B cell (primary cell): ENCODE data around the gene HP1BP3. TPM values are rescaled to one million over a fixed set of nuclear protein-coding genes. Genes with fewer than 3 reads are reported as not detected.

ENCODE experiments used
- ATAC-seq: fragments of 200-7000 bp; cut with Tn5 transposase; one replicate; pipeline ENCODE4 v1.10.0; 2021; ENCODE audit warnings: low read depth, mild to moderate bottlenecking, moderate number of reproducible peaks, moderate library complexity
- CTCF ChIA-PET: fragments of 350-600 bp; sonication (Branson Sonifier 250); formaldehyde crosslinking; loops from one replicate; lab custom pipeline; 2021; ENCODE audit warnings: antibody characterized with exemption, inconsistent platforms; lab: Charles Lee
- POLR2A ChIA-PET: fragments of 350-600 bp; sonication (Branson Sonifier 250); formaldehyde crosslinking; loops from one replicate; lab custom pipeline; 2021; ENCODE audit warnings: antibody characterized with exemption; lab: Charles Lee
- DNase-seq: peaks from one replicate; pipeline ENCODE4 v3.0.0; 2013
- H2AFZ ChIP-seq: 2 replicates; pipeline ENCODE4 v1.6.1; 2012; ENCODE audit warnings: mild to moderate bottlenecking, low read depth, low read length; ENCODE audit not compliant: insufficient read depth, poor library complexity, severe bottlenecking
- H3K27ac ChIP-seq, 2 donors: 1 replicate in 1 of 2; 2 replicates in 1 of 2; pipeline ENCODE4 v1.5.1; 2012 to 2013; ENCODE audit warnings: low read length in 2 of 2, mild to moderate bottlenecking in 2 of 2, moderate library complexity in 1 of 2
- H3K27me3 ChIP-seq, 4 experiments: fragments of 200-600 bp in 1 of 4; sonication (generic) in 1 of 4; replicated peaks in 1 of 4; 1 replicate in 2 of 4; 2 replicates in 2 of 4; pipeline versions ENCODE4 v1.6.1 to v1.7.0; 2013 to 2016; ENCODE audit warnings: low read length in 3 of 4, mild to moderate bottlenecking in 2 of 4, mixed read lengths in 1 of 4, moderate library complexity in 1 of 4; ENCODE audit not compliant: insufficient read depth in 4 of 4, control insufficient read depth in 3 of 4; ENCODE audit errors: control extremely low read depth in 1 of 4
- H3K36me3 ChIP-seq, 2 experiments: replicated peaks in 1 of 2; 1 replicate in 1 of 2; 2 replicates in 1 of 2; pipeline versions ENCODE4 v1.6.1 to v1.7.1; 2013; ENCODE audit warnings: low read length in 1 of 2; ENCODE audit not compliant: insufficient read depth in 2 of 2, control insufficient read depth in 1 of 2; ENCODE audit errors: control extremely low read depth in 1 of 2, extremely low read depth in 1 of 2
- H3K4me1 ChIP-seq, 2 donors: fragments of 200-600 bp in 1 of 2; sonication (generic) in 1 of 2; 1 replicate in 1 of 2; 2 replicates in 1 of 2; pipeline versions ENCODE4 v1.5.1 to v1.6.1; 2013 to 2017; ENCODE audit warnings: low read length in 2 of 2; ENCODE audit not compliant: control insufficient read depth in 2 of 2, insufficient read depth in 2 of 2
- H3K4me2 ChIP-seq: replicated peaks from 2 replicates; pipeline ENCODE3; 2012; ENCODE audit warnings: mild to moderate bottlenecking, low read depth, low read length; ENCODE audit not compliant: poor library complexity, severe bottlenecking
- H3K4me3 ChIP-seq, 5 experiments: fragments of 200-600 bp in 1 of 5; sonication (generic) in 1 of 5; 1 replicate in 3 of 5; 2 replicates in 2 of 5; pipeline versions ENCODE4 v1.5.1 to v1.7.0; 2011 to 2016; ENCODE audit warnings: low read length in 4 of 5, mild to moderate bottlenecking in 4 of 5, low read depth in 2 of 5, control low read depth in 1 of 5, moderate library complexity in 1 of 5; ENCODE audit not compliant: insufficient read depth in 1 of 5; ENCODE audit errors: control extremely low read depth in 1 of 5, extremely low read depth in 1 of 5
- H3K79me2 ChIP-seq: fragments of 200-600 bp; sonication (generic); one replicate; pipeline ENCODE4 v1.6.0; 2016; ENCODE audit warnings: low read length; ENCODE audit not compliant: control insufficient read depth, insufficient read depth
- H3K9ac ChIP-seq: fragments of 200-600 bp; sonication (generic); 2 replicates; pipeline ENCODE4 v1.6.1; 2017; ENCODE audit warnings: mild to moderate bottlenecking, low read length, moderate library complexity
- H3K9me3 ChIP-seq, 3 donors: one replicate each; pipeline versions ENCODE4 v1.6.1 to v1.7.1; 2013; ENCODE audit warnings: low read length in 2 of 3; ENCODE audit not compliant: control insufficient read depth in 2 of 3, insufficient read depth in 1 of 3; ENCODE audit errors: control extremely low read depth in 1 of 3
- H4K20me1 ChIP-seq: 2 replicates; pipeline ENCODE4 v1.6.0; 2012; ENCODE audit warnings: mild to moderate bottlenecking, low read length; ENCODE audit not compliant: insufficient read depth, control insufficient read depth, poor library complexity, severe bottlenecking
- H3K27ac Mint-ChIP-seq: one replicate; pipeline ENCODE4 v1.8.0; 2021; ENCODE audit warnings: mixed read lengths
- H3K27me3 Mint-ChIP-seq: one replicate; pipeline ENCODE4 v1.8.0; 2021; ENCODE audit warnings: mixed read lengths
- H3K4me1 Mint-ChIP-seq: one replicate; pipeline ENCODE4 v1.8.0; 2021; ENCODE audit warnings: mixed read lengths
- H3K4me3 Mint-ChIP-seq: one replicate; pipeline ENCODE4 v1.8.0; 2021; ENCODE audit warnings: mixed read lengths
- H3K9me3 Mint-ChIP-seq: one replicate; pipeline ENCODE4 v1.8.0; 2022; ENCODE audit warnings: mixed read lengths; ENCODE audit not compliant: insufficient read depth
- CTCF ChIP-seq: fragments of 200-600 bp; IDR thresholded peaks from one replicate; pipeline ENCODE4 v1.8.0; 2022; ENCODE audit warnings: antibody characterized with exemption, mild to moderate bottlenecking
- EZH2 ChIP-seq: IDR thresholded peaks from 2 replicates; pipeline ENCODE4 v1.6.1; 2012; ENCODE audit warnings: borderline replicate concordance, low read depth, mild to moderate bottlenecking, moderate library complexity, low read length; ENCODE audit not compliant: insufficient read depth, poor library complexity, severe bottlenecking
- WGBS: methylation state at CpG from one replicate; pipeline ENCODE4 v1.1.5; 2013; ENCODE audit warnings: missing lambda C conversion rate; ENCODE audit not compliant: insufficient coverage; 5-methylcytosine and 5-hydroxymethylcytosine counted together
- intact Hi-C: fragments of 100-400 bp; cut with micrococcal nuclease; formaldehyde crosslinking; loops from one replicate; pipeline ENCODE4 v1.10.0; 2022
- polyA plus RNA-seq: library from polyadenylated mRNA; depleted of rRNA; stranded (reverse); fragments of >200 nt; gene quantifications from 2 replicates; pipeline ENCODE4 v1.2.3, GENCODE V29; 2012
- total RNA-seq, 2 donors: library from RNA; stranded (reverse); fragments of 120-200 nt in 1 of 2; gene quantifications; 1 replicate in 1 of 2; 2 replicates in 1 of 2; pipeline versions ENCODE4 v1.2.3 to v1.2.4, GENCODE V29; 2013 to 2022

The HP1BP3 gene
- total and polyA plus RNA-seq, 2 donors (not counting 1 experiment from before 2014, with no cell fraction given), result 147 to 303 TPM

- no peak overlapping the region for H3K4me3 ChIP-seq
- H3K4me1 Mint-ChIP-seq, result no peaks in the 10 kb centered on the region
- no peak overlapping the region for H3K9ac ChIP-seq
- no peaks in the 10 kb centered on the region for H3K27me3 ChIP-seq
- H3K27me3 Mint-ChIP-seq, result no peaks in the 10 kb centered on the region
- no peak overlapping the region for H3K27ac ChIP-seq
- H3K79me2 ChIP-seq, result no peaks in the 10 kb centered on the region
- no peaks in the 10 kb centered on the region for H4K20me1 ChIP-seq
- H3K4me2 ChIP-seq, result no peak overlapping the region
- no peaks in the 10 kb centered on the region for H3K4me1 ChIP-seq
- H3K27ac Mint-ChIP-seq, result no peak overlapping the region
- TF ChIP-seq CTCF, result no peak
- TF ChIP-seq EZH2, result no peak
- no peak overlapping the region for H3K4me3 Mint-ChIP-seq
- no peak for ATAC-seq
- no peak overlapping the region for H2AFZ ChIP-seq
- peaks cover 15 to 90% of the 10 kb centered on the region in 2 experiments for H3K36me3 ChIP-seq
- ChIA-PET POLR2A (no interaction called here), CTCF (interaction anchor here (1.1 kb wide), 1 partner anchor 19 kb away, joined by 3 read pairs; the partner anchor contains the start of gene HP1BP3)
- intact Hi-C loops, result no loop called here
- no peaks in the 10 kb centered on the region for H3K9me3 ChIP-seq
- DNase-seq, result no peak
- no peaks in the 10 kb centered on the region for H3K9me3 Mint-ChIP-seq
These were observed 19.8 kb downstream of the HP1BP3 start for GRCh38 chr1:20767271-20767670.

DNA sequence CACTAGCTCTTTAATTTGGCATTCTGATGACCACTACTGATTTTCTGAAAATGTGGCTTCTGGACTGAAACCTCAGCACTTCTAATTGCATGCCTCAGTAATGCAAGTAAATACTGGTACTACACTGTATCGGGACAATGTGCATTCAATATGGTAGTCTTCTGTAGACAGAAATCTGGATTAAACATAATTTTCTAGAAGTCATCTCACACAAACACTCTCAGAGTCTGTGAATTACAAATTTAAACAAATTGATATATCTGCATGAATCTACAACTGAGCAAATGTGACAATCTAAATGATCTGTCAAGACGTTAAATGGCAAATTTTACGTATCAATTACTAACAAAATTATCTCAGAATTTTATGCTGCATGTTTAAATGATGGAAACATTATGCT, 23.7 kb downstream of the HP1BP3 start:
- no peak overlapping the region for H3K27ac ChIP-seq
- POLR2A ChIA-PET, result no interaction called here

More for the DNA sequence above, 23.7 kb downstream of the HP1BP3 start:
- no CpG with 5 or more reads among the region's 3 CpGs for WGBS
- Histone ChIP-seq H3K27me3 (no peaks in the 10 kb centered on the region), H4K20me1 (no peaks in the 10 kb centered on the region), H2AFZ (no peak overlapping the region), H3K79me2 (peaks cover 2% of the 10 kb centered on the region), H3K9me3 (no peaks in the 10 kb centered on the region), H3K4me2 (no peak overlapping the region), H3K4me3 (no peak overlapping the region), H3K4me1 (no peaks in the 10 kb centered on the region), H3K36me3 (peaks cover 21 to 85% of the 10 kb centered on the region in 2 experiments), H3K9ac (no peak overlapping the region)
- ATAC-seq (no peak), DNase-seq (no peak)
- TF ChIP-seq EZH2 (no peak), CTCF (no peak)
- intact Hi-C loops, result no loop called here
- H3K27ac Mint-ChIP-seq, result no peak overlapping the region
- no peaks in the 10 kb centered on the region for H3K27me3 Mint-ChIP-seq
- H3K9me3 Mint-ChIP-seq, result no peaks in the 10 kb centered on the region
- no peaks in the 10 kb centered on the region for H3K4me1 Mint-ChIP-seq
- H3K4me3 Mint-ChIP-seq, result no peak overlapping the region
- CTCF ChIA-PET, result no interaction called here
